WERI-Rb-1 (cell line): ENCODE results near the gene TIMM10B.
A peak's percentile ranks its signal among the peaks of the same experiment; 100 is the strongest.

ENCODE experiments used
- DNase-seq: peaks from one replicate; pipeline ENCODE4 v3.0.0-alpha.2; 2020
- H3K27ac ChIP-seq: fragments of 250-450 bp; sonication (Bioruptor Pico); 2 replicates; pipeline ENCODE4 v1.5.1; 2020; ENCODE audit warnings: mild to moderate bottlenecking, moderate library complexity
- H3K27me3 ChIP-seq: fragments of 250-450 bp; sonication (Bioruptor Pico); 2 replicates; pipeline ENCODE4 v1.5.1; 2021; ENCODE audit warnings: mild to moderate bottlenecking, low read depth, moderate library complexity; ENCODE audit not compliant: insufficient read depth, severe bottlenecking
- H3K36me3 ChIP-seq: fragments of 250-450 bp; sonication (Bioruptor Pico); 2 replicates; pipeline ENCODE4 v1.5.1; 2020; ENCODE audit warnings: mild to moderate bottlenecking, moderate library complexity
- H3K4me3 ChIP-seq: 2 replicates; pipeline ENCODE4 v1.5.1; 2011; ENCODE audit warnings: low read depth, mild to moderate bottlenecking, control low read depth, low read length
- H3K9me3 ChIP-seq: fragments of 250-450 bp; sonication (Bioruptor Pico); 2 replicates; pipeline ENCODE4 v1.5.1; 2021; ENCODE audit warnings: mild to moderate bottlenecking, moderate library complexity; ENCODE audit not compliant: severe bottlenecking
- TF ChIP-seq, protein P1 (sequence below): IDR thresholded peaks from 2 replicates; pipeline ENCODE4 v1.5.1; 2011; ENCODE audit warnings: low read depth, mild to moderate bottlenecking, control low read depth, inconsistent platforms, low read length

TIMM10B gene

DNA sequence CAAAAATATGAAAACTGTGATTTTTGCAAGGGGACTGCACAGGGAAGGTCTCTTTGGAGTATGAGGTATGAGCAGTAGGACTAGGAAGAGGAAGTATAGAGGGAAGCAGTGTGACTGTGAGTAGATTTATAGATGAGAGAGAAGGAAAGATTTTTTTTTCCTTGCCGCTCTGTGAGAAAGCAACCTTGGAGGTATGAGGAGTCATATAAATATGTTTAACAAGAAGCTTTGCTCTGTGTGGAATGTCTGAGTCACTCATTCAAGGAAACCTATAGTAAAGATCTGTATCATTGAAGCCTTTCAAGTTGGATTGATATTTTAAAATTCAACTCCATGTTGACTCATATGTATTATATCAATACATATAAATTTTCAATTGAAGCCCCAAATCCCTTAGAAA, 42.0 kb downstream of the TIMM10B start:
- H3K4me3 ChIP-seq: no peak overlapping the region
- TF ChIP-seq, protein P1, sequence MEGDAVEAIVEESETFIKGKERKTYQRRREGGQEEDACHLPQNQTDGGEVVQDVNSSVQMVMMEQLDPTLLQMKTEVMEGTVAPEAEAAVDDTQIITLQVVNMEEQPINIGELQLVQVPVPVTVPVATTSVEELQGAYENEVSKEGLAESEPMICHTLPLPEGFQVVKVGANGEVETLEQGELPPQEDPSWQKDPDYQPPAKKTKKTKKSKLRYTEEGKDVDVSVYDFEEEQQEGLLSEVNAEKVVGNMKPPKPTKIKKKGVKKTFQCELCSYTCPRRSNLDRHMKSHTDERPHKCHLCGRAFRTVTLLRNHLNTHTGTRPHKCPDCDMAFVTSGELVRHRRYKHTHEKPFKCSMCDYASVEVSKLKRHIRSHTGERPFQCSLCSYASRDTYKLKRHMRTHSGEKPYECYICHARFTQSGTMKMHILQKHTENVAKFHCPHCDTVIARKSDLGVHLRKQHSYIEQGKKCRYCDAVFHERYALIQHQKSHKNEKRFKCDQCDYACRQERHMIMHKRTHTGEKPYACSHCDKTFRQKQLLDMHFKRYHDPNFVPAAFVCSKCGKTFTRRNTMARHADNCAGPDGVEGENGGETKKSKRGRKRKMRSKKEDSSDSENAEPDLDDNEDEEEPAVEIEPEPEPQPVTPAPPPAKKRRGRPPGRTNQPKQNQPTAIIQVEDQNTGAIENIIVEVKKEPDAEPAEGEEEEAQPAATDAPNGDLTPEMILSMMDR: no peak
- no peaks in the 10 kb centered on the region for H3K9me3 ChIP-seq
- H3K36me3 ChIP-seq: no peaks in the 10 kb centered on the region
- no peak for DNase-seq
- no peaks in the 10 kb centered on the region for H3K27me3 ChIP-seq
- H3K27ac ChIP-seq: no peak overlapping the region

GRCh38 chr11:6526411-6527135, 45.3 kb downstream of the TIMM10B start:
- no peak for DNase-seq
- Histone ChIP-seq H3K27ac (no peak overlapping the region), H3K27me3 (no peaks in the 10 kb centered on the region), H3K9me3 (no peaks in the 10 kb centered on the region), H3K4me3 (no peak overlapping the region), H3K36me3 (no peaks in the 10 kb centered on the region)
- TF ChIP-seq, protein P1: no peak

DNA sequence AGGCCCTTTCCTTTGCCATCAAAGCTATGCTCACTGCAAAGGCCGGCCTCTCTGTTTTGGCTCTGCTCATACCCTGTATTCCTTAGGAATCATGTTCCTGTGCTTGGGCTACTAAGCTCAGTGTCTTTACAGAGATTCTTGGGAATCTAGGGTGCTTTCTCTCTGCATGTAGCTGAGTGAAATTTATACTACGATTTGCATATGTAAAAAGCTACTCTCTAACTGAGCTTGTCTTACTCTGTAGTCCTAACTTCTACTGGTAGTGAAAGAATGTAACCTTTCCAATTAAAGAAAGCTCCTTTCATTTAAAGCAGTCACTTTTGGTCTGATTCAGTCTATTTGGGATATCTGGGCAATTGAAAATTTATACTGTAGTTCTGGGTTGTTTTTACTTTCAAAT, 48.0 kb downstream of the TIMM10B start:
- Histone ChIP-seq H3K27ac (no peak overlapping the region), H3K27me3 (no peaks in the 10 kb centered on the region), H3K4me3 (no peak overlapping the region), H3K9me3 (no peaks in the 10 kb centered on the region), H3K36me3 (no peaks in the 10 kb centered on the region)
- DNase-seq: no peak
- TF ChIP-seq, protein P1: no peak

- TF ChIP-seq, protein P1: no peak
These were observed 49.5 kb downstream of the TIMM10B start for GRCh38 chr11:6530848-6531247.

GRCh38 chr11:6531267-6531752, 50.0 kb downstream of the TIMM10B start:
- Histone ChIP-seq H3K9me3 (no peaks in the 10 kb centered on the region), H3K27ac (no peak overlapping the region), H3K36me3 (no peaks in the 10 kb centered on the region), H3K27me3 (no peaks in the 10 kb centered on the region), H3K4me3 (no peak overlapping the region)
- DNase-seq: peak; percentile 34
- TF ChIP-seq, protein P1: peak; percentile 72

More at GRCh38 chr11:6530848-6531247, 49.5 kb downstream of the TIMM10B start:
- Histone ChIP-seq H3K27ac (no peak overlapping the region), H3K9me3 (no peaks in the 10 kb centered on the region), H3K36me3 (no peaks in the 10 kb centered on the region), H3K4me3 (no peak overlapping the region), H3K27me3 (no peaks in the 10 kb centered on the region)
- DNase-seq: no peak
